SK-N-SH (cell line): Measurements from ENCODE around the gene GON7. TPM values are rescaled to one million over a fixed set of nuclear protein-coding genes. Genes with fewer than 3 reads are reported as not detected.

Source experiments
- CTCF ChIA-PET: fragments of 300-600, 350-600 bp; formaldehyde crosslinking; extraction: SDS; loops from one replicate; lab custom pipeline; 2021; lab: Yijun Ruan, JAX
- POLR2A ChIA-PET: fragments of 350-600 bp; sonication (Branson Sonifier 250); formaldehyde crosslinking; extraction: SDS; loops from one replicate; lab custom pipeline; 2020; ENCODE audit warnings: antibody characterized with exemption, inconsistent platforms; lab: Yijun Ruan, JAX
- DNase-seq: peaks from one replicate; pipeline ENCODE4 v3.0.0; 2012
- H2AFZ ChIP-seq: fragments of 200-600 bp; sonication (generic); 2 replicates; pipeline ENCODE4 v1.8.1; 2016; ENCODE audit warnings: antibody characterized with exemption, mild to moderate bottlenecking, low read depth
- H3F3A ChIP-seq: fragments of 200-600 bp; sonication (generic); replicated peaks from 2 replicates; pipeline ENCODE3; 2016; ENCODE audit warnings: antibody characterized with exemption, mild to moderate bottlenecking; ENCODE audit not compliant: insufficient read depth
- H3K27ac ChIP-seq, 2 experiments: fragments of 200-500 bp in 1 of 2; fragments of 200-600 bp in 1 of 2; sonication (Bioruptor generic) in 1 of 2; sonication (generic), shearing (Covaris generic) in 1 of 2; 2 replicates each; pipeline versions ENCODE4 v1.5.1 to v1.6.1; 2014 to 2016; ENCODE audit warnings: low read depth in 2 of 2, inconsistent platforms in 1 of 2, low read length in 1 of 2, mild to moderate bottlenecking in 1 of 2, mixed read lengths in 1 of 2
- H3K27me3 ChIP-seq: fragments of 200-600 bp; sonication (generic), shearing (Covaris generic); 2 replicates; pipeline ENCODE4 v1.6.1; 2016; ENCODE audit warnings: mixed run types; ENCODE audit not compliant: insufficient read depth
- H3K36me3 ChIP-seq, 2 experiments: fragments of 200-500 bp in 1 of 2; fragments of 200-600 bp in 1 of 2; sonication (Bioruptor generic) in 1 of 2; sonication (generic) in 1 of 2; replicated peaks in 1 of 2; 2 replicates each; pipeline versions ENCODE3 to v1.5.1; 2014 to 2016; ENCODE audit warnings: low read length in 1 of 2, mild to moderate bottlenecking in 1 of 2; ENCODE audit not compliant: insufficient read depth in 2 of 2, control insufficient read depth in 1 of 2
- H3K4me1 ChIP-seq, 2 experiments: fragments of 200-500 bp in 1 of 2; fragments of 200-600 bp in 1 of 2; sonication (Bioruptor generic) in 1 of 2; sonication (generic), shearing (Covaris generic) in 1 of 2; 2 replicates each; pipeline versions ENCODE4 v1.5.1 to v1.6.1; 2014 to 2016; ENCODE audit warnings: low read depth in 1 of 2, low read length in 1 of 2, mixed run types in 1 of 2; ENCODE audit not compliant: insufficient read depth in 2 of 2, control insufficient read depth in 1 of 2
- H3K4me2 ChIP-seq: fragments of 200-600 bp; sonication (generic), shearing (Covaris generic); 2 replicates; pipeline ENCODE4 v1.6.1; 2017; ENCODE audit warnings: mixed run types
- H3K4me3 ChIP-seq, 2 experiments: fragments of 200-500 bp in 1 of 2; fragments of 200-600 bp in 1 of 2; sonication (Bioruptor generic) in 1 of 2; sonication (generic), shearing (Covaris generic) in 1 of 2; 2 replicates each; pipeline versions ENCODE4 v1.5.1 to v1.8.1; 2014 to 2016; ENCODE audit warnings: low read depth in 2 of 2, inconsistent platforms in 1 of 2, low read length in 1 of 2, mild to moderate bottlenecking in 1 of 2, mixed read lengths in 1 of 2, moderate library complexity in 1 of 2
- H3K79me2 ChIP-seq: fragments of 200-600 bp; sonication (generic); 2 replicates; pipeline ENCODE4 v1.8.1; 2017; ENCODE audit warnings: mild to moderate bottlenecking; ENCODE audit not compliant: insufficient read depth
- H3K9ac ChIP-seq: fragments of 200-600 bp; sonication (generic); 2 replicates; pipeline ENCODE4 v1.6.1; 2017; ENCODE audit warnings: mixed run types
- H3K9me2 ChIP-seq: fragments of 200-600 bp; sonication (generic); 2 replicates; pipeline ENCODE4 v1.6.1; 2017; ENCODE audit warnings: mixed run types
- H3K9me3 ChIP-seq: fragments of 200-600 bp; sonication (generic); 2 replicates; pipeline ENCODE4 v1.6.1; 2017; ENCODE audit warnings: mixed run types, mild to moderate bottlenecking, moderate library complexity
- H4K20me1 ChIP-seq: fragments of 200-600 bp; sonication (generic); 2 replicates; pipeline ENCODE4 v1.6.1; 2017; ENCODE audit warnings: mild to moderate bottlenecking, mixed run types; ENCODE audit not compliant: insufficient read depth
- CHD2 ChIP-seq: fragments of 150-350 bp; IDR thresholded peaks from 2 replicates; pipeline ENCODE4 v1.6.1; 2018; ENCODE audit warnings: low read length; ENCODE audit not compliant: partially characterized antibody
- CTCF ChIP-seq: fragments of 200-600 bp; sonication (generic); IDR thresholded peaks from 2 replicates; pipeline ENCODE4 v1.6.1; 2017; ENCODE audit warnings: antibody characterized with exemption, mild to moderate bottlenecking, moderate library complexity
- EP300 ChIP-seq, 2 experiments: IDR thresholded peaks; 2 replicates each; pipeline versions ENCODE4 v1.4.0 to v1.6.1; 2012; ENCODE audit warnings: borderline replicate concordance in 1 of 2, low read depth in 1 of 2, low read length in 1 of 2
- FOSL2 ChIP-seq: IDR thresholded peaks from 2 replicates; pipeline ENCODE4 v1.4.0; 2012; ENCODE audit warnings: low read depth, mild to moderate bottlenecking, moderate library complexity, borderline replicate concordance
- FOXJ3 ChIP-seq: sonication (generic); formaldehyde crosslinking; IDR thresholded peaks from 2 replicates; pipeline ENCODE4 v1.5.1; 2020; ENCODE audit warnings: mild to moderate bottlenecking, missing genetic modification reagents
- FOXM1 ChIP-seq: IDR thresholded peaks from 2 replicates; pipeline ENCODE4 v1.4.0; 2012; ENCODE audit warnings: low read depth, mild to moderate bottlenecking
- GABPA ChIP-seq: IDR thresholded peaks from 2 replicates; pipeline ENCODE4 v1.4.0; 2012; ENCODE audit warnings: low read depth, mild to moderate bottlenecking
- GATA2 ChIP-seq: sonication (generic); formaldehyde crosslinking; IDR thresholded peaks from 2 replicates; pipeline ENCODE4 v1.5.0; 2020; ENCODE audit warnings: mild to moderate bottlenecking, missing genetic modification reagents
- MAX ChIP-seq: IDR thresholded peaks from 2 replicates; pipeline ENCODE4 v1.4.0; 2012; ENCODE audit warnings: low read depth
- MEF2A ChIP-seq: IDR thresholded peaks from 2 replicates; pipeline ENCODE4 v1.4.0; 2012; ENCODE audit warnings: low read depth, borderline replicate concordance
- MXI1 ChIP-seq: IDR thresholded peaks from 2 replicates; pipeline ENCODE4 v1.6.1; 2012; ENCODE audit warnings: mild to moderate bottlenecking, low read depth, low read length, improper control_type of control experiment
- NFIC ChIP-seq: IDR thresholded peaks from 2 replicates; pipeline ENCODE4 v1.4.0; 2012; ENCODE audit warnings: borderline replicate concordance
- NRF1 ChIP-seq: IDR thresholded peaks from 2 replicates; pipeline ENCODE4 v1.6.1; 2012; ENCODE audit warnings: low read depth, mild to moderate bottlenecking, low read length
- PBX3 ChIP-seq: IDR thresholded peaks from 2 replicates; pipeline ENCODE4; 2012
- SIN3A ChIP-seq: IDR thresholded peaks from 2 replicates; pipeline ENCODE4 v1.6.1; 2012; ENCODE audit warnings: low read depth, mild to moderate bottlenecking, low read length, moderate library complexity, borderline replicate concordance
- SMC3 ChIP-seq: IDR thresholded peaks from 2 replicates; pipeline ENCODE4 v1.6.1; 2012; ENCODE audit warnings: low read depth, low read length, improper control_type of control experiment
- TAF1 ChIP-seq: IDR thresholded peaks from 2 replicates; pipeline ENCODE4 v1.6.1; 2012; ENCODE audit warnings: low read depth, mild to moderate bottlenecking, low read length, moderate library complexity, borderline replicate concordance
- USF1 ChIP-seq: IDR thresholded peaks from 2 replicates; pipeline ENCODE4 v1.4.0; 2012; ENCODE audit warnings: low read depth, borderline replicate concordance
- USF2 ChIP-seq: fragments of 150-350 bp; IDR thresholded peaks from 2 replicates; pipeline ENCODE4 v1.6.1; 2017; ENCODE audit warnings: antibody characterized with exemption, low read length, low read depth, borderline replicate concordance
- WGBS: methylation state at CpG from one replicate; pipeline ENCODE4 v1.1.6; 2017; ENCODE audit warnings: low lambda C conversion rate; 5-methylcytosine and 5-hydroxymethylcytosine counted together
- polyA plus RNA-seq, 3 experiments: library from polyadenylated mRNA; depleted of rRNA; stranded (reverse); fragments of >200 nt; gene quantifications; 2 replicates each; pipeline ENCODE4 v1.2.3, GENCODE V29; 2012

Gene GON7
- polyA plus RNA-seq, 1 of the 3 experiments (the other 2 are of a cell fraction), result 14.8 TPM

GRCh38 chr14:93200553-93200952, 6.3 kb downstream of the GON7 start:
- CTCF ChIA-PET, result no interaction called here
- no peak for DNase-seq
- no peak overlapping the region for H2AFZ ChIP-seq
- H3F3A ChIP-seq, result peaks cover 11% of the 10 kb centered on the region
- POLR2A ChIA-PET, result no interaction called here
- no peak overlapping the region for H3K4me3 ChIP-seq
- peaks cover 28% of the 10 kb centered on the region for H3K79me2 ChIP-seq
- no peak overlapping the region for H3K9ac ChIP-seq
- no peaks in the 10 kb centered on the region for H3K4me1 ChIP-seq
- H3K36me3 ChIP-seq, result peaks cover 2 to 9% of the 10 kb centered on the region in 2 experiments
- H3K27me3 ChIP-seq, result no peaks in the 10 kb centered on the region
- H3K9me2 ChIP-seq, result no peaks in the 10 kb centered on the region
- H4K20me1 ChIP-seq, result no peaks in the 10 kb centered on the region
- H3K9me3 ChIP-seq, result no peaks in the 10 kb centered on the region
- no peak overlapping the region for H3K27ac ChIP-seq
- 96% methylated on average over 5 of the region's 5 CpGs for WGBS
- no peak for TF ChIP-seq MAX
- TF ChIP-seq CHD2, result no peak
- no peak for TF ChIP-seq FOSL2
- no peak for TF ChIP-seq FOXM1
- TF ChIP-seq FOXJ3 (CRISPR knock-in tag), result no peak
- TF ChIP-seq NFIC, result no peak
- no peak for TF ChIP-seq SIN3A
- TF ChIP-seq GABPA, result no peak
- no peak for TF ChIP-seq EP300 (IDR thresholded peaks at IDR 0.05; ENCODE audit: borderline replicate concordance in 1 of 2, low read depth in 1 of 2, low read length in 1 of 2)
- H3K4me2 ChIP-seq, result no peak overlapping the region

GRCh38 chr14:93199031-93199430, 7.8 kb downstream of the GON7 start:
- Histone ChIP-seq H3F3A (peaks cover 11% of the 10 kb centered on the region), H3K9me3 (no peaks in the 10 kb centered on the region), H3K27ac (no peak overlapping the region), H3K4me2 (no peak overlapping the region), H3K4me3 (no peak overlapping the region), H3K9ac (no peak overlapping the region), H2AFZ (no peak overlapping the region), H3K79me2 (peaks cover 12% of the 10 kb centered on the region), H3K9me2 (no peaks in the 10 kb centered on the region), H4K20me1 (no peaks in the 10 kb centered on the region), H3K27me3 (no peaks in the 10 kb centered on the region), H3K36me3 (peaks cover 2 to 9% of the 10 kb centered on the region in 2 experiments), H3K4me1 (no peaks in the 10 kb centered on the region)
- POLR2A ChIA-PET, result no interaction called here
- no peak for DNase-seq
- WGBS, result 97% methylated on average over 4 of the region's 4 CpGs
- CTCF ChIA-PET, result interaction anchor here (1.4 kb wide), 1 partner anchor 23 kb away, joined by 3 read pairs; no protein-coding TSS in a partner anchor
- TF ChIP-seq SMC3, result no peak
- TF ChIP-seq MEF2A, result no peak
- TF ChIP-seq FOXJ3 (CRISPR knock-in tag), result no peak
- TF ChIP-seq GABPA, result no peak
- TF ChIP-seq NFIC, result no peak
- no peak for TF ChIP-seq FOXM1
- no peak for TF ChIP-seq PBX3
- no peak for TF ChIP-seq USF2
- no peak for TF ChIP-seq CTCF
- TF ChIP-seq USF1, result no peak
- no peak for TF ChIP-seq MXI1
- no peak for TF ChIP-seq TAF1
- TF ChIP-seq NRF1, result no peak
- no peak for TF ChIP-seq GATA2
